H4 (cell line): ENCODE results near the gene HMGXB3. TPM values are rescaled to one million over a fixed set of nuclear protein-coding genes. Genes with fewer than 3 reads are reported as not detected.

ENCODE experiments used
- DNase-seq: peaks from one replicate; pipeline ENCODE4 v3.0.0-alpha.2; 2015; ENCODE audit warnings: low spot score
- total RNA-seq: library from RNA; depleted of rRNA; stranded (reverse); fragments of >200 nt; shearing (Covaris generic); gene quantifications from 2 replicates; pipeline ENCODE4 v1.2.3, GENCODE V29; 2014

HMGXB3 gene
- total RNA-seq, 1 experiment from 2014 or later = 21.1 TPM

GRCh38 chr5:150066901-150067396, 66.4 kb downstream of the HMGXB3 start:
- no peak for DNase-seq

GRCh38 chr5:150067405-150067960, 66.9 kb downstream of the HMGXB3 start:
- no peak for DNase-seq

GRCh38 chr5:150068071-150068470, 67.5 kb downstream of the HMGXB3 start:
- no peak for DNase-seq

GRCh38 chr5:150068472-150068871, 67.9 kb downstream of the HMGXB3 start:
- no peak for DNase-seq

GRCh38 chr5:150068961-150069645, 68.6 kb downstream of the HMGXB3 start:
- DNase-seq = no peak

- no peak for DNase-seq
Observed at GRCh38 chr5:150069672-150070627, 69.4 kb downstream of the HMGXB3 start.

GRCh38 chr5:150070821-150071220, 70.3 kb downstream of the HMGXB3 start:
- no peak for DNase-seq

GRCh38 chr5:150073086-150073625, 72.6 kb downstream of the HMGXB3 start:
- DNase-seq = no peak

- no peak for DNase-seq
Observed at GRCh38 chr5:150073677-150074076, 73.1 kb downstream of the HMGXB3 start.

GRCh38 chr5:150075233-150075632, 74.7 kb downstream of the HMGXB3 start:
- DNase-seq = no peak

- DNase-seq = no peak
Observed at GRCh38 chr5:150075806-150076205, 75.3 kb downstream of the HMGXB3 start.

GRCh38 chr5:150077060-150077459, 76.5 kb downstream of the HMGXB3 start:
- no peak for DNase-seq

- DNase-seq = no peak
Observed at GRCh38 chr5:150077996-150078801, 77.7 kb downstream of the HMGXB3 start.

GRCh38 chr5:150078802-150079689, 78.5 kb downstream of the HMGXB3 start:
- DNase-seq = no peak

- DNase-seq = no peak
Observed at GRCh38 chr5:150079909-150080461, 79.4 kb downstream of the HMGXB3 start.

GRCh38 chr5:150080696-150081435, 80.3 kb downstream of the HMGXB3 start:
- no peak for DNase-seq

- DNase-seq = no peak
Observed at GRCh38 chr5:150081541-150082283, 81.2 kb downstream of the HMGXB3 start.

GRCh38 chr5:150082374-150082773, 81.8 kb downstream of the HMGXB3 start:
- no peak for DNase-seq
